ENCODE results near the gene NIT1.

The NIT1 gene

DNA sequence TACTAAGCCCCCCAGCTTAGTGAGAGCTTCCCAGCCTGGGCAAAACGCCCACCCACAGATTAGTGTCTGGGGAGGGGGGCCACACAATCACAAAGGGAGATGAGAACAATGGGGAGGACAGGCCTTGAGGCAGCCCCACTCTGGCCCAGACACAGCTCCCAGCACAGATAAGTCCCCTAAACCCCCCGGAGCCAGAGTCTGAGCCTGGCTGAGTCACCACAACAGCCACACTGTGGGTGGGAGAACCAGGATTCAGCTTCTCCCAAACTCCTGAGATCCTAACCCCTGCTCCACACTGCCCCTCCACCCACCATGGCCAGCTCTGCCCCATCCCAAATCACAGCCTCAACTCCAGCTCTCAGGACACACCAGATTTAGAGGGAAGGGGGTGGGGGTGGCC, 32.7 kb upstream of the NIT1 start:
- no peak for DNase-seq

DNA sequence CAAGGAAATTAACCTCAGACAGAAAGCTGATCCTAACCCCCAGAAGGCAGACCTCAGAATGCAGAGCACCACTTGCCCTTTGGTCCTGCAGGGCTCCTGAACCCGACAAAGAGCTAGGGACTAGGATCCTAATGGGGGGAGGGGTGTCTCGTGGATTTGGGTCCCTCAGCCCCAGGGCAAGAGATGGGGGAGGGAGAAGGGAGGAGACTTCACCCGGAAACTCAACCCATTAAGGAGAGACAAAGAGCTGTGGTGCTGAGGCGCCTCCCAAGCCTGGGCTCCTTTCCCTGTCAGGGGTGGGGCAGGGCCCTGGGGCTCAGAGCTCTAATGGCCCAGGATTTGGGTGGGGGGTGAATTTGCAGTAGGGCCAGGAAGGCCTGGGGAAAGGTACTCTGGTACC, 31.4 kb upstream of the NIT1 start:
- no peak for DNase-seq

DNA sequence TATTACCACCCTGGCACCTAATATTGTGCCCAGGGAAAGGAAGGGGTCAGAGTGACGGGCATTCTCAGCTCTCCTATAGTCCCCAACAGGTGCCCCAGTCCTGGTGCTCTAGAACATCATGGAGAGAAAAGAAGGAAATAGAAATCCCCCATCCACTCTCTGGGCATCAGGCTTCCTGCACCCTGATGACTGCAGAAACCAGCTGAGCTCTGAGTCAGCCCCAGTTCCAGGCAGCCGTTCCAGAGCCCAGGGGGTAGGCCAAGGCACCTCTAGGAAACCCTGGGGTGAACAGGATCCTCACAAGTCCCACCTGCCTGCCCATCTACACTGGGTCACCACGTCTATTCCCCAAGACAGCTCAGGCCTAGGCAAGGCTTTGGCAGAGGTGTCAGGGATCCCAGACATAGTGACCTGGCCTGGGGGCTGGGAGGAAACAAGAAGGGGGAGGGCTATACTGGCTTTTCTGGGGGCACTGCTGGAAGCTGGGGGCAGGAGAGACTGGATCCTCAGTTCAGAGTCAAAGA, 29.3 kb upstream of the NIT1 start:
- no peak for DNase-seq

DNA sequence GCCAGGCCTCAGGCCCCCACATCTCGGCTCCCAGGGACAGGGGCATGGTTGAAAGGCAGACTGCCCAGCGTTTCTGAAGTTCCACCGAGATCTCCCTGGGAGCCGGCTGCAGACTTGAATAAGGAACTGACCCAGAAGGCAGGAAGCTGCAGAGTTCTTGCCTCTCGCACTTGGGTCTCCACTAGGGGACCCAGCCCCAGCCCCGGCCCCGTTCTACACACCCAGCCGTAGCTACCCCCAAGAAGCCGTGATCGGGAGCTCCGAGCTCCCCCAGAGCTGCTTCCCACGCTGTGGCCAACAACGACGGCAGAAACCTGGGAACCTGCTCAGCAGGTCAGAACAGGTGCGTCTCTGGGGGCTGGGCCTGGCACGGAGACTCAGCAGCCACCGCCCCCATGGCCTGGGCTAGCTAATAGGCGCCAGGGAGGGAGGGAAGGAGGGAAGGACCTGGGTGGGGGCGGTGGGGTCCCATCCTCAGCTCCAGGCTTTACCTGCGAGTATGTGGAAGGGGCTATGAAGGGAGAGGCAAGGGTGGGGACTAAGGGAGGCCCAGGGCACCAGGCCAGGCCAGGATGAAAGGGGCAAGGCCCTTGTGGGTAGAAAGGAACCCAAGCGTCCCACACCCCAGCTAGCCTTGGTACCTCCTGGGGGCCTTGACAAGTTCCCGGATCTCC, 28.5 kb upstream of the NIT1 start, which contains the start of gene NECTIN4:
NECTIN4 (minus strand) TSS at position 308 of the 674 bp plus-strand sequence; CDS start at position 46, 262 bp downstream.
- DNase-seq, result no peak

DNA sequence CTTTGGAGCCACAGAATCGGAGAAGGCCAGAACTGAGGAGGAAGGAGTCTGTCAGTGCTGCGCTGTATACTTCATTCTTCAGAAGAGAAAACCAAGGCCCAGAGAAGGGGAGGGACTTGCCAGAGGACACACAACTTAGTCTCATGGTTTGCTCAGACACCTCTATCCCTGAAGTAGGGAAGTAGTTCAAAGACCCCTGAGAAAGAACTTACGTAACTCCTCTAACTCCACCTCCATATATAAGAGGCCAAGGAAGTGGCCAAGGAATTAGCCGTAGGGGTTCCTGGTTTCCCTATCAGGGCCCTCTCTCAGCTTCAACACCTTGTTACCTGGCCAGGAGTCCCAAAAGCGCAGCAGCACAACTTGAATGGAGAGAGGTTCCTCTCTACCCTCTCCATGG, 28.0 kb upstream of the NIT1 start:
- no peak for DNase-seq

DNA sequence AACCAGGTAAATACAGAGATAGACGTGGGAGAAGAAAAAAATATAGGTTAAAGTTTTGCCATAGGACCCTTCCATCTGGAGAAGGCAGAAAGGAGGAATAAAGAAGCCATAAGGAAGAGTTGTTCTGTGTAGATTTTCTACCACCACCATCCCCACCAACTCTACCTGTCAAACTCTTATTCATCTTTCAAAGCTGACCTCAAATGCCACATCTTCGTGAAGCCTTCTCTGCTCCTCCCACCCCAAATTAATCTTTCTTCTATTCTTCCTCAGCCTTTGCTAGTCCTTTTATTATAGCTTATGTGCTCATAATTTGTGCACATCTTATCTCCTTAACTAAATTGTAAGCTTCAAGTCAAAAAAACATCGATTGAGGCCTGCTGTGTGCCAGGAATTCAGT, 27.3 kb upstream of the NIT1 start:
- DNase-seq, result no peak

DNA sequence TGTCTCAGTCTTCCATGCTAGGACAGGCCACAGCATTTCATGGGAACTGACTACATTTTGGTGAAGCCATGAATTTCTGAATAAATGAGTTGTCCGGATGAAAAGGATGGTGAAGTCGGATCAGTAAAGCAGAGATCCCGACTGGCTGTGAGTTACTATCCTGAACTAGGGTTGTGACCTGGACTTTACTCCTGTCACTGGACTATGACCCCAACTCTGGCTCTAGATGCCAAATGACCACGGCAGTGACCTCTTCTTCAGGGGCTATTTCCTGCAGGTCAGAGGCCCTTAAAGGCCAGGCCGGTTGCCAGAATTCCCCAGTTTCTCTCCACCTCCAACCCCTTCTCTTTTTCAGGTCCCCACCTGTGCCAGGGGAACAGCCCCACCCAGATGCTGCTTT, 26.8 kb upstream of the NIT1 start:
- DNase-seq, result no peak

DNA sequence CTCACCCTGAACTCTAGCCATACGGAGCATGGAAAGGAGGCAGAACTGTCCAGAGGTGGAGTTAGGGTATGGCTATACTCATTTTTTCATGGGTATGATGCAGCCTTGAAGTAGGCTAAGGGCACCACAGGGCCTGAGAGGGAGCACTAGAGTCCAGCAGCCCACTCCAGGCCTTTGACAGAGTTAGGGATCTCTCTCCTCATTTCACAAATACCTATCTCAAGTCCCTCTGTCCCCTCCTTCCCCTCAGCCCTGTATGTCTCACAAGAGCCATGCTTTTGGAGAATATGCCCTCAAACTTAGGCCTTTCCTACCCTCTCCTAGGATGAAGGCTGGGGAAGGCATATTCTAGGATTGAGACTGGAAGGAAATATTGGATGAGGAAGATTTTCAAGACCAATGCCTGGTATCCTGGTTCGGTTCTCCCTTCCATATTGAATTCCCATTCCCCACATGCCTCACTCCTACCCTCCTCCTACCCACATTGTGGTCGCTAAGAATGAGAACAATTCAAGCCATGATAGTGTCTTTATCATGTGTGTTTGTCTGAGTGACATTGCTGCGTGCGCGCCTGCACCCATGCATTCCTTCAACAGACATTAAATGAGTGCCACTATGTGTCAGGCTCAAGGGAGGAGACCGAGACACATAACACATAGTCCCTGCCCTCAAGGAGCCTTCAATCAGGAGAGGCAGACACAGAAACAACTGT, 26.0 kb upstream of the NIT1 start:
- no peak for DNase-seq

DNA sequence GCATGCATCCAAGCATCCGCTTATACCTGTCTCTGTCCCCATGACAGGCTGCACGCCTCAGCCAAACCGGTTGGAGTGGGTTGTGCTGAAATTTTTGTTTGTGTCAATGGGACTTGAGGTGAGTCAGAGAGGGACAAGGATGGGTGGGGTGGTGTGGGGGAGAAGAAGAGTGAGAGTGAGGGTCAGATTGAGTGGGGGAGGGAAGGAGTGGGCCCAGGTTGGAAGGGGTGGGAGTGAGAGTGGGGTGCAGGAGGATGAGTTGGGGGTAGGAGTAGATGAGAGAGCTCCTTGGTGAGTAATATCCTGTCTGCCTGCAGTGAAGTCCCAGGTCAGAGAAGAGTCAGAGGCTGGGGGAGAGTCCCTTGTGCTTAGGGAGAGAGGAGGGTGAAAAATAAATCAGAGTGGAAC, 25.3 kb upstream of the NIT1 start:
- peak; percentile 64 for DNase-seq

DNA sequence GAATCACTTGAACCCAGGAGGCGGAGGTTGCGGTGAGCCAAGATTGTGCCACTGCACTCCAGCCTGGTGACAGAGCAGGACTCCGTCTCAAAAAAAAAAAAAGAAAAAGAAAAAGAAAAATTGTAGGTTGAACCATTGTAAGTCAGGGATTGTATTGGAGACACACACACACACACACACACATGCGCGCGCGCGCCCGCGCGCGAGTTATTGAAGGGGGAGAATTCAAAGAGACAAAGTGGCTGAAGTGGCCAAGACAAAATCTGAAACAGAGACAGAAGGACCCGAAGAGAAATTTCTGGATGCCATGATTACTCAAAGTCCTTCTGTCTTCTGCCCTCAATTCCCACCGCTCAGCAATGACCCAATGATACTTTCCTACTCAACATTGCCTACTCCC, 23.4 kb upstream of the NIT1 start:
- DNase-seq, result no peak

DNA sequence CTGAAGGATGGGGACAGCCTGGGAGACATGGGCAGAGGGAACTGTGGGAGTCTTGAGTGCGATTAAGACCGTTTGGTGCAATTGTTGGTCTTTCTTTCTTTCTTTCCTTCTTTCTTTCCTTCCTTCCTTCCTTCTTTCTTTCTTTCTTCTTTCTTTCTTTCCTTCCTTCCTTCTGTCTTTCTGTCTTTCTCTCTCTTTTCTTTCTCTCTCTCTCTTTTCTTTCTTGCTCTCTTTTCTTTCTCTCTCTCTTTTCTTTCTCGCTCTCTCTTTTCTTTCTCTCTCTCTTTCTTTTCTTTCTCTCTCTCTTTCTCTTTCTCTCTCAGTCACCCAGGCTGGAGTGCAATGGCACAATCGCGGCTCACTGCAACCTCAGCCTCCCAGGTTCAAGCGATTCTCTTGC, 22.7 kb upstream of the NIT1 start:
- no peak for DNase-seq

DNA sequence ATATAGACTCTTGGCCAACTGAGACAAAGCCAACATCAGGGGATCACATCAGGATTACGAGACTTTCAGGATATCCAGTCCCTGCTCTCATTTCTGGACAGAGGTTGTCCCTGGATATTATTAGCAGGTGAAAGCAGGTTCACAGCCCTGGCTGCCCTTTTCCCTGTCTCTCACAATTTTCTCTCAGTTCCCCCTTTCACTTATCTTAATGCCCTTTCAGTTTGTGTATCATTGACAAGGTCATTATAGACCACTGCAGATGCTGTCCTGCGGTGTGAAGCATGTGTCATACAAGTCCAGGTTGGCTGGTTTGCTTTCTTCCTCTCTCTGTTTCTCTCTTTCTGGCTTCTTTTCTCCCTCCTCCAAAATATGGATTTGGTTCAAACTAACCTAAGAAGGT, 21.9 kb upstream of the NIT1 start:
- no peak for DNase-seq

DNA sequence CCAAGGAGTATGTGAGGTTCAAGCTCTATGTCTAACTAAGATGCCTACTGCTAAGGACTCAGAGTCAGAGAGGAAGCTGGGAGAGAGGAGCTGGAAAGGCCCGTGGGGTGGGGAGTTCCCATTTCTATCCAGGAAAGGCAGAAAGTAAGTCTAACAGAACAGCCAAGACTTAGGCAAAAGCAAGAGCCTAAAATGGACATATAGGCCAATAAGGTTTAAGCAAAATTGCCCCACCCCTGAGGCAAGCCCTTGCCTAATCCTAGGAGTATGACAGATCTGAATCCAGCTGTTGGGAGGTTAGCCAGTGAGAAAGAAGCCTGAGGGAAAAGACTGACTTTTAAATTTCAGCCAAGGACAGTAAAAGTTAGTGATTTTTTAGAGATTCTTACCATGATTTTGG, 21.4 kb upstream of the NIT1 start:
- no peak for DNase-seq

DNA sequence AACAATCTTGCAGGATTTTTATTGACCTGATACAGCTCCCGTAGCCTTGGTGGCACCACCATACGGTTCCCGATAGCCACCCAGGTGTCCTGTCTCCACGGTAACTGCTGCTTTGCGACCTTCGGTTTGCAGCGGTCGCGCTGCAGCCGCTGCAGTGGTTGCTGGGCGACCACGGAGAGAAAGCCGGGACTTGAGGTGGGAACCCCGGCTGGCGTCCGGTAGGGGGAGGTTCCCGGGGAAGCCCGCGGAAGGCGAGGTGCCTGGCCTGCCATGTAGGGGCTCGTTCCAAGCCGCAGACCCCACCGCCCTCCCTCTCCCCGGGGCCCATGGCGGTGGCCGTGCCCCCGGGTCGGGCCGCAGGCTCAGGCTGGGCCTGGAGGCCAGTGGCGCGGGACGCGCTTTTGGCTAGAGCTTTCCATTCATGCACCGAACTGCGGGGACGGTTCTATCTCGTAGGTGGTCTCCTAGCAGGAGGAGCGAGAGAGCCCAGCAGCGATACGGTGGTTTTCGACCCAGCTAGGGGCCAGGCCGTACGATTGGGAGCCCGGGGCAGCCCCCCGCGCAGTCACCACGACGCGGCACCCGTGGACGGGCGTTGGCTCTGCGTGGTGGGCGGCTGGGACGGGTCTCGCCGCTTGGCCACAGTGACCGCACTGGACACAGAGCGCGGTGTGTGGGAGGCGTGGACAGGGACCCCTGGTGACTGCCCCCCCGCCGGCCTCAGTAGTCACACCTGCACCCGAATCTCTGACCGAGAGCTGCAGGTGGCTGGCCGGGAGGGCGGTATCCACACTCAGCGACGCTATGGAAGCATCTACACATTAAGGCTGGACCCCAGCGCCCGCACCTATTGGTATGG, 19.5 kb upstream of the NIT1 start, which contains the start of gene KLHDC9:
KLHDC9 (plus strand) TSS at position 152 of the 859 bp plus-strand sequence; CDS start at position 327, 175 bp downstream.
- DNase-seq, result peak; percentile 80

DNA sequence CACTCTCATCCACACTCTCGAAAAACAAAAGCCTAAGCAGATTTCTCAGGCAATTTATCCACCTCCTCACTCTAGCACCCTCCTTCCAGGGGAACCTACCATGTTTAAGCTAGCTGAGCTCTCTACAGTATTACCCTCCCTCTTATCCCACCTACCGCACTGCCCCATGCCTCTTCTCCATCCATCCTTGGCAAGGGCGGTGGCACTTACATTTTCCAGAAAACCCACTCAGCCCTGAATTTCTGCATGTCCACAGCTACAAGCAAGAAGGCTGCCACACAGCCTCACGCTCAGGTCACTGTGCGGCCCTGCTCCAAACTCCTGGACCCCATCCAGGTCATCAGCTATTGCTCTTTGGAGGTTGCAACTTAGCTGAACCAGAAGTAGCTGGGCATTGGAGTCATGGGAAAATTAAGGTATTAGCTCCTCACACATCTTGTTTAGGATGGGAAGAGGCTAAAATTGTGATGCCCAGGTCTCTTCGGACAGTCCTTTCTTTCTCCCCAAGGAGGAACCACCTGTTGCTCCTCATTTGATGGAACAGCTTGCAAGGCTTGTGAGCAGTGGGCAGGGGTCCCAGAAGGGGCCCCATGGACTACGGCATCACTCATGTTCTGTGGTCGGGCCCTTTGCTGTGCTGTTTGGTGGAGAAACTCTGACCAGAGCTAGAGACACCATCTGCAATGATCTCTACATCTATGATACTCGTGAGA, 18.7 kb upstream of the NIT1 start:
- no peak for DNase-seq

DNA sequence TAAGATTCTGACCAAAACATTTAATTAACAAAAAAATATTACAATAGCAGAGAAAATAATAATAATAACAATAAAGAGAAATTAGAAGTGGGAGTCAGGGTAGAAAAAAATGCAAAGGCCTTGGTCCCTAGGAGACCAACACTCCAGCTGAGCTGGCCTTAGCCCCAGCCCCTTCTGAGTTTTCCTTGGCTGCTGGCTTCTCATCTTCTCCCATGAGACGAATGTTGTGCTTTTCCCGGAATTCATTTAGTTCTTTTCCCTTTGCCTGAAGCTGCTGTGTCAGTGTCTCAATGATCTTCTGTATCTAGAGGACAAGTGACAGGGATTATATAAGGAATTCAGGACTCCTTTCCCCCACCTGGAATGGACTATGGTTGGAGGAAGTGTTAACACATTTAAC, 17.3 kb upstream of the NIT1 start:
- no peak for DNase-seq

DNA sequence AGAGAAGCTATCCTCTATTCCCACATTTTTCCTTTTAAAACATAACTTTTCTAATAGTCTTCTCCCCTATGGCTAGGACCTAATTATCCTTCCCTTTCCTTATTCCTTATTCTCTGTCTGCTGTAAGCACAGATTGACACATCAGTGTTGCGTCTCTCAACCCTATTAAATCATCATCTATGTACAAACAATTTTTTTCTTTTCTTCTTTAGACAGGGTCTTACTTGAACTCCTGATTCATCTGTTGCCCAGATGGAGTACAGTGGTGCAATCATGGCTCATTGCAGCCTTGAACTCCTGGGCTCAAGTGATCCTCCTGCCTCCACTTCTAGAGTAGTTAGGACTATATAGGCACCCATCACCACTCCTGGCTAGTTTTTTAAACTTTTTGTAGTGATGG, 11.5 kb upstream of the NIT1 start:
- no peak for DNase-seq

DNA sequence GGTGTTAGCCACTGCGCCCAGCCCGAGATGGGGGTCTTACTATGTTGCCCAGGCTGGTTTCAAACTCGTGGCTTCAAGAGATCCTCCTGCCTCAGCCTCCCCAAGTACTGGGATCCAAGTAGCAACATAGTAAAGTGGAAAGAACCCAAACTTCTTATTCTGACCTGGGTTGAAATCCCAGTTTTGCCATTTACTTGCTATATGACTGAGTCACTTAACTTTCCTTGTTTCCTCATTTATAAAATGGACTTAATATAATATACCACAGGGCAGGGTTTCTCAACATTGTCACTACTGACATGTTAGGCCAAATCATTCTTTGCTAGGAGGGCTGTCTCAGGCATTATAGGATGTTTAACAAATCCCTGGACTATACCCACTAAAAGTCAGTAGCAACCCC, 6.8 kb upstream of the NIT1 start:
- no peak for DNase-seq

DNA sequence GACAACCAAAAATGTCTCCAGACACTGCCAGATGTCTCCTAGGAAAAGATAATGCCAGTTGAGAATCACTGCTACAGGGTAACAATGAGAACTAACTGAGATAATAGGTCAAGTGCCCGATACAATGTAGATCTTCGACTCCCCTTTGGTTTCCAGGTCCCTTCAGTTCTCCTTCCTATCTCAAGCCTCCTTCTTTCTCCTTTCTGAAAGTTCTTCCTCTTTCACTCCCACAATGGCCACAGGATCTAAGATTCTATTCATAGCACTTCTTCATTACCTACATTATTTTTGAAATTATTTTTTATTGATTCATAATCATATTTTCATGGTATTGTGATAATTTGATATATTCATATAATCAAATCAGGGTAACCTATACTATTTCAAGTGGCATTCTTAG, 6.4 kb upstream of the NIT1 start:
- DNase-seq, result no peak

DNA sequence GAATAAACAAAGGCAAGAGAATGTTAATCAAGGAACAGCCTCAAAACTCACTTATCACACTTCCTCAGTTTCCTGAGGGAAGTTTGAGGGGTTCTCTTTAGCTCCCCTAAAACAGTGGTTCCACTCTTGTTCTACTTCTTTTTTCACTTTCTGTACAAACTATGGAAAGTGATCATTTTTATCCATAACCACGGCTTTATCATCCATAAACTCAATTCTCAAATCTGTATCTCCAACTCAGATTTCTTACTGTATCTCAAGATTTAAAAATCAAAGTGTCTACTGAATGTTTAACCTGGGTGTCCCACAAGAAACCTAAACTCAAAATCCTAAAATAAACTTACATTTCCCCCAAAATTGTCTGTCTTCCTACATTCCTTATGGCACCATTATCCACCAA, 4.0 kb upstream of the NIT1 start:
- DNase-seq, result no peak

DNA sequence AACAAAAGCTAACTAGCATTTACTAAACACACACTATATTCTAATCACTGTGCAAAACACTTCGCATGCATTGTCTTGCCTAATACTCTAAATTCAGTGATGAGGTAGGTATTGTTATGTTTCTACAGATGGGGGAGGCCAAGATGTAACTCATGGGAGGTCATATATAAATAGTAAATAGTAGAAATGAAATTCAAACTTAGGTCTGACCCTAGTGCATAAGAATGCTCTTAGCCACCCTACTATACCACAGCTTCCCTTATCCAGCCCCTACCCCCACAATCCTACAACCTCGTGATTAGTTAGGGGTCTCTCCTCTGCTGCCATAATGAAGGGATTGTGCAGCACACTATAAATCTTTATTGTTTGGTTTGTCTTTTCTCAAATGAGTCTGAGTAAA, 3.3 kb upstream of the NIT1 start:
- no peak for DNase-seq

DNA sequence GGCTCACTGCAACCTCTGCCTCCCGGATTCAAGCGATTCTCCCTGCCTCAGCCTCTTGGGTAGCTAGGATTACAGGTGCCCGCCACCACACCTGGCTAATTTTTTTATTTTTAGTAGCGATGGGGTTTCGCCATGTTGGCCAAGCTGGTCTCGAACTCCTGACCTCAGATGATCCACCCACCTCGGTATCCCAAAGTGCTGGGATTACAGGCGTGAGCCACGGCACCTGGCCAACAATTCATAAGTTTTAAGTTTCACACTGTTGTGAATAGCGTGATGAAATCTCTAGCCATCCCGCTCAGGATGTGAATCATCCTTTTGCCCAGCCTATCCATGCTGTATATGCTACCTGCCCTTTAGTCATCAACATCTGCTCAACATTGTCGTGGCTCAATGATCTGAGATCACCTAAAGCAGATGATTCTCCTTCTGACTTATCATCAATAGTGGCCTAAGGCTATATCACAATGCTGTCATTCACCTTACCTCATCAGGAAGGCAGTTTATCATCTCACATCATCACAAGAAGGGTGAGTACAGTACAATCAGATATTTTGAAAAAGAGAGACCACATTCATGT, 2.7 kb upstream of the NIT1 start:
- DNase-seq, result peak; percentile 58

Data from stimulated activated CD4-positive, alpha-beta T cell treated with anti-CD3 and anti-CD28 coated beads, Interleukin-15, amount 100 ng/mL, for 24 hours (primary cell).